Measurements from ENCODE around the gene KMO. TPM values are rescaled to one million over a fixed set of nuclear protein-coding genes. Genes with fewer than 3 reads are reported as not detected.

KMO gene
- total RNA-seq, 4 donors from 2014 or later: 0.28 to 22.9 (median 4.5) TPM

DNA sequence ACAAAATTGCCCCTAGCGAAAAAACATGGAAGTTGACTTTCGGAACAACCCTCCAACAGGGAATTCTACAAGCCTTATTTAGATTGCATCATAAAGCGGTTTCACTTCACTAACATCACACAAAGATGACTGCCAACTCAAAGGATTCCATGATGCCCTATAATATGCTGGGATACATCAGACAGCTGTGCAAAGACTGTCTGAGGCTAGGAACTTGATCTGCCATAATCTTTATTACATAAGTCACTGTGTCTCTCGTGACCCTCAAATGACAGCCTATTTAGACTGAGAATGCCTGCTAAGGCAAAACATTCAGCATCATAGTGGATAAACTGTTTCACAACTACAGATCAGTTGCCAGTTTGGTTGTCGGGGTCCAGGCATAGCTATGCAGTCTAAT lies 36.4 kb upstream of the KMO start:
- Histone ChIP-seq H3K9me3 (no peaks in the 10 kb centered on the region), H3K4me3 (no peak overlapping the region), H3K27me3 (no peaks in the 10 kb centered on the region), H3K4me1 (no peaks in the 10 kb centered on the region), H3K27ac (no peak overlapping the region), H3K36me3 (no peaks in the 10 kb centered on the region)
- TF ChIP-seq CTCF (IDR thresholded peaks at IDR 0.05) (no peak), POLR2A (IDR thresholded peaks at IDR 0.05) (no peak)
- intact Hi-C loops (cut with DNase I; ENCODE audit: low total_unique reads): no loop called here
- DNase-seq: no peak

DNA sequence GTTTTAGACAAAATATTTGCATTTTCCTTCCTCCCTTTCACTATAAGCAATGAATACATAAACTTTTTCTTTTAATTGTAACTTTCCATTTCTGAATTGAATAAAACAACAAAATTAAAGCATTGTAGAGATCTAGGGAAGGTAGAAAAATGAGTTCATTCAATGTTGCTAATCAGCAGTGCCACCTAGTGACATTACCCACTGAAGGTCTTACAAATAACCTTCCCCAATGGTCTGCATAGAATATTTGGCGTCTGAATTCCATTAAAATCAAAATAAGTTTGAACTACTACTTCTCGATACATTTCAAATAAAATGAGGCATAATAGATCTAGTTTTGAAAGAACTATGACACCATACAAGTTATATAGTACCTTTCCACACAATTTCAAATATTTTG lies 32.3 kb upstream of the KMO start:
- DNase-seq: no peak
- intact Hi-C loops (cut with DNase I; ENCODE audit: low total_unique reads): no loop called here
- H3K4me3 ChIP-seq: no peak overlapping the region
- no peaks in the 10 kb centered on the region for H3K27me3 ChIP-seq
- no peaks in the 10 kb centered on the region for H3K4me1 ChIP-seq
- no peaks in the 10 kb centered on the region for H3K9me3 ChIP-seq
- no peak overlapping the region for H3K27ac ChIP-seq
- TF ChIP-seq CTCF (IDR thresholded peaks at IDR 0.05): no peak
- no peak for TF ChIP-seq POLR2A (IDR thresholded peaks at IDR 0.05)
- H3K36me3 ChIP-seq: no peaks in the 10 kb centered on the region

DNA sequence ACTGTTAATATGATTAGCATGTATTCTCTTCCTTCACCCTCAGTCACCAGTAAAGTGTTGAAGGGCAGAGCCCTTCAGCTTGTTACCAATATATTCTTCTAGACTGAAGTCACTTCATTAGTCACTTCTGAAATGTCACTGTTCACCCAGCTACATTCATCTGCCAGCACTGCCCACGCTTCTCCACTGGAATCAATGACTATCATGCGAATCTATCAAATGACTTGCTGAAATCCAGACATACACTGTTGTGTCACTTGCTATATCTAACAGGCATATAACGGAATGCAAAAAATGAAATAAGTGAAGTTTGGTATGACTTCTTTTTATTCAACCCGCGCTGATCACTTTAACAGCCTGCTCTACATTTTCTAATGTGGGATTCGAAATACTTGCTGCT lies 28.7 kb upstream of the KMO start:
- Histone ChIP-seq H3K4me1 (no peaks in the 10 kb centered on the region), H3K27me3 (no peaks in the 10 kb centered on the region), H3K9me3 (no peaks in the 10 kb centered on the region), H3K27ac (no peak overlapping the region), H3K36me3 (no peaks in the 10 kb centered on the region), H3K4me3 (no peak overlapping the region)
- DNase-seq: no peak
- TF ChIP-seq POLR2A (IDR thresholded peaks at IDR 0.05) (no peak), CTCF (IDR thresholded peaks at IDR 0.05) (no peak)
- intact Hi-C loops (cut with DNase I; ENCODE audit: low total_unique reads): no loop called here

DNA sequence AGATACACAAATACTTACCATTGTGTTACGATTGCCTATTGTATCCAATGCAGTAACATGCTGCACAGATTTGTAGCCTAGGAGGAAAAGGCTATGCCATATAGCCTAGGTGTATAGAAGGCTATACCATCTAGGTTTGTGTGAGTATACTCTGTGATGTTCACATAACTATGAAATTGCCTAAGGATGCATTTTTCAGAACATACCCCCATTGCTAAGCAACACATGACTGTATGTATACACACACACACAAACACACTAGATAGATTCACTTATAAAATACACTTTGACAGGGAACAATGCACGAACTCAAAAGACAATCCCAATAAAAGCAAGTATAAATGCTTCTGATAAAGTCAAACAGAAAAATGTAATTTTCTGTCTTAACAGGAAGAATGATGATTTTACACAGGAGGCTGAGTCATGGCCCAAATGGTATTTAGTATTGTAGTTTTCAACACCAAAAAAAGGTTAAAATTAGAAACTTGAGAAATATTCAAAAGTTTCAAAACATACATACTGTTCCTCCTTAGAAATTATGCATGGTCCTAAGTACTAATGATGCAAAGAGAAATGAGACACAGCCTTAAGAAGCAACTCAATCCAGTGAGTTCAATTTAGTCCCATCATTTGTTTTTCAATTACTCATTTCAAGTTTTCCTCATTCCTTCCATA lies 24.9 kb upstream of the KMO start:
- Histone ChIP-seq H3K4me3 (no peak overlapping the region), H3K27ac (no peak overlapping the region), H3K36me3 (no peaks in the 10 kb centered on the region), H3K4me1 (no peaks in the 10 kb centered on the region), H3K27me3 (no peaks in the 10 kb centered on the region), H3K9me3 (no peaks in the 10 kb centered on the region)
- DNase-seq: no peak
- no peak for TF ChIP-seq CTCF (IDR thresholded peaks at IDR 0.05)
- TF ChIP-seq POLR2A (IDR thresholded peaks at IDR 0.05): no peak
- intact Hi-C loops (cut with DNase I; ENCODE audit: low total_unique reads): no loop called here

- Histone ChIP-seq H3K27me3 (no peaks in the 10 kb centered on the region), H3K36me3 (no peaks in the 10 kb centered on the region), H3K4me3 (no peak overlapping the region), H3K4me1 (no peaks in the 10 kb centered on the region), H3K27ac (no peak overlapping the region), H3K9me3 (no peaks in the 10 kb centered on the region)
- DNase-seq: no peak
- intact Hi-C loops (cut with DNase I; ENCODE audit: low total_unique reads): no loop called here
- TF ChIP-seq CTCF (IDR thresholded peaks at IDR 0.05): no peak
- no peak for TF ChIP-seq POLR2A (IDR thresholded peaks at IDR 0.05)
These were observed 18.8 kb upstream of the KMO start for GRCh38 chr1:241513378-241513777.

Measured in uterus (tissue), 4 donors.